ENCODE results near the gene MYPOP. TPM values are rescaled to one million over a fixed set of nuclear protein-coding genes. Genes with fewer than 3 reads are reported as not detected.

Gene MYPOP
- total and polyA plus RNA-seq, 12 donors: 2.1 to 14.3 (median 7.1) TPM

DNA sequence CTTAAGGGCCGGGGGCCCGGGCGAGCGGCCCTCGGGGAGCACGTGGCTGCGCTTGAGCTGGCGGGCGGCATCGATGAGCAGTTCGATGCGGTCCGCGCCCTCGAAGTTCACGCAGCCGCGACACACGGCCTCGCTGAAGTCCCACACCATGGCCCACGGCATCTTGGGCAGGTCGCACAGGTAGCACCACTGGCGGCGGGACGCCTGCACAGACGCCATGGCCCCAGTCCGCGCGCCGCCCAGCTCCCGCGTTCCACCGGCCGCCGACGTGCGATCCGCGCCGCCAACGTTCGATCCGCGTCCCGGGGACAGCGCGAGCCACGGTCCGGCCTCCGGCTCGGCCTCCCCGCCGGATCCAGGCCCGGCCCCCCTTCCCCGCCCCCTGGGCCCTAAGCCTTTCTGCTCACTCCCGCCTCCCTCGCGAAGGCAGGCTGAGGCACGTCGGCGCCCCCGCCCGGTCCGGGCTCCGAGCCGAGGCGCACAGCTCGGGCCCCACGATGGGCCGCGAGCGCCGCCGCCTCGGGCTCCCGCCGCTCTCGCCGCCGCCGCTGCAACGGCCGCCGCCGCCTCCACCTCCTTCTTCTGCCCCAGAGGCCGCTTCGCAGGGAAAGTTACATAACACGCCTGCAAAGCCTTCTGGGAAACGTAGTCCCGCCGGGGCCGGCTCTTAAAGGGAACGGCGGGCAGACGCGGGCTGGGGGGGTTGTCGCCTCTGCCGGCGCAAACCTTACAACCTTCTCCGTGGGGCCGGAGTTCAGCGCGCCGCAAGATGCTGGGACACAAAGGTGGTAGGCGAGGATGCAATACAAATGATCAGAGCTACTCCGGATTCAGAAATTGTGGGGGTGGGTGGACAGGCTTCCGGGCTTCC, 16.6 kb downstream of the MYPOP start, which contains the start of gene IRF2BP1:
IRF2BP1 (minus strand) TSS at position 586 of the 871 bp plus-strand sequence; CDS start at position 219, 367 bp downstream.
- peak; percentile 93 to 96 (median 95) for DNase-seq
- H3K27ac ChIP-seq: peak within 1 kb of the TSS; percentile 64 to 92 (median 88)
- no peaks in the 10 kb centered on the region for H3K9me3 ChIP-seq (replicated peaks in 1 of 3)
- TF ChIP-seq, protein P1, sequence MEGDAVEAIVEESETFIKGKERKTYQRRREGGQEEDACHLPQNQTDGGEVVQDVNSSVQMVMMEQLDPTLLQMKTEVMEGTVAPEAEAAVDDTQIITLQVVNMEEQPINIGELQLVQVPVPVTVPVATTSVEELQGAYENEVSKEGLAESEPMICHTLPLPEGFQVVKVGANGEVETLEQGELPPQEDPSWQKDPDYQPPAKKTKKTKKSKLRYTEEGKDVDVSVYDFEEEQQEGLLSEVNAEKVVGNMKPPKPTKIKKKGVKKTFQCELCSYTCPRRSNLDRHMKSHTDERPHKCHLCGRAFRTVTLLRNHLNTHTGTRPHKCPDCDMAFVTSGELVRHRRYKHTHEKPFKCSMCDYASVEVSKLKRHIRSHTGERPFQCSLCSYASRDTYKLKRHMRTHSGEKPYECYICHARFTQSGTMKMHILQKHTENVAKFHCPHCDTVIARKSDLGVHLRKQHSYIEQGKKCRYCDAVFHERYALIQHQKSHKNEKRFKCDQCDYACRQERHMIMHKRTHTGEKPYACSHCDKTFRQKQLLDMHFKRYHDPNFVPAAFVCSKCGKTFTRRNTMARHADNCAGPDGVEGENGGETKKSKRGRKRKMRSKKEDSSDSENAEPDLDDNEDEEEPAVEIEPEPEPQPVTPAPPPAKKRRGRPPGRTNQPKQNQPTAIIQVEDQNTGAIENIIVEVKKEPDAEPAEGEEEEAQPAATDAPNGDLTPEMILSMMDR (IDR thresholded peaks at IDR 0.05): no peak
- peak; percentile 69 to 90 for TF ChIP-seq POLR2A (IDR thresholded peaks at IDR 0.05)
- H3K4me1 ChIP-seq (replicated peaks in 1 of 2): peaks cover 4 to 41% of the 10 kb centered on the region in 2 donors
- peak within 1 kb of the TSS in 3 of 4 donors; percentile 53 to 81 (median 78) for H3K4me3 ChIP-seq
- no peaks in the 10 kb centered on the region for H3K27me3 ChIP-seq
- intact Hi-C loops (cut with DNase I): no loop called here
- WGBS, 4 donors: 0 to 1% (median 0%) methylated on average over 21 to 107 of the region's 107 CpGs
- peaks cover 0 to 15% of the 10 kb centered on the region in 2 donors for H3K36me3 ChIP-seq (replicated peaks in 1 of 2)

DNA sequence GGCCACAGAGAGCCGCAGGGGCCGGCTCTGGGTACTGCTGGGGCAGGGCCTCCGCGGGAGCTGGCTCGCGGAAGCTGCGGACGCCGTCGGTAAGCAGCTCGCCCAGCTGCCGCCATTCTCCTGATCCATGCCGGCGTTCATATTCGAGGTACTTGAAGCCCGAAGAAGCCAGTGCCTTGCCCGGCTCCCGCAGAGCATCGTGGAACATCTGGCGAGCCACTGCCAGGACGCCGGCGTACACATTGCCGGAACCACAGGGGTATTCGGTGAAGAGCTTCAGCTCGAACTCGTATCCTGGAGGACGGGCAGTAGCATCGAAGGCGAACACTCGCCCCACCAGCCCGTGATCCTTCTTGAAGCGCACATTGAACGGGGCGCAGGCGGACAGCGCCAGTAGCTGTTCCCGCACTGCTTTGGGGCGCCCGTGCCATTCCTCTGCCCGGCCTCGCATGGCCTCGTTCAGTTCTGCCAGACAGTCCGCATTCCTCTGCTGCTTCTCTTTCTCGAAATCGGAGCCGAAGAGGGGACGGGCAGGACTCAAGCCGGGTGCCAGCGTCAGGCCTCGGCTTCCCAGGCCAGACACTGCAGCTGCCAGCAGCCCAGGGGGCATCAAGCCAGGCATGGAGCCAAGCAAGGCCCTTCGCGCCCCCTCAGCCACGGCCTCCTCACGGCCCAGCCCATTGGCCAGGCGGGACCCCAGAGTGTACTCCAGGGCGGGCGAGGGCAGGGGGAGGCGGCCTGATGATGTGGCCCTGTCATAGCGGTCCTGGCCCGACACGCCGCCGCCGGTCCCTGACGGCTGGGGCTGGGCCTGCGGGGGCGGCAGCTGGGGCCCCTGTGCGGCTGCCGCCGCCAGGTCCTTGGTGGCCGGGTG, 17.5 kb downstream of the MYPOP start:
- intact Hi-C loops (cut with DNase I): loop anchor here in 1 of 2 donors (5.0 kb wide), 1 partner anchor 68 kb away; the partner anchor contains the start of gene RSPH6A
- no peaks in the 10 kb centered on the region for H3K9me3 ChIP-seq (replicated peaks in 1 of 3)
- no peak for TF ChIP-seq POLR2A (IDR thresholded peaks at IDR 0.05)
- TF ChIP-seq, protein P1 (IDR thresholded peaks at IDR 0.05): no peak
- DNase-seq: peak in 2 of 7 donors; percentile 47 to 52
- H3K27ac ChIP-seq: peak overlapping the region in 4 of 5 donors; percentile 88 to 92 (median 90)
- peaks cover 4 to 41% of the 10 kb centered on the region in 2 donors for H3K4me1 ChIP-seq (replicated peaks in 1 of 2)
- 59 to 86% (median 70%) methylated on average over 33 to 72 of the region's 72 CpGs for WGBS, 4 donors
- H3K36me3 ChIP-seq (replicated peaks in 1 of 2): peaks cover 0 to 11% of the 10 kb centered on the region in 2 donors
- no peaks in the 10 kb centered on the region for H3K27me3 ChIP-seq
- peak overlapping the region in 3 of 4 donors; percentile 48 to 81 (median 78) for H3K4me3 ChIP-seq

- peaks cover 0 to 9% of the 10 kb centered on the region in 2 donors for H3K36me3 ChIP-seq (replicated peaks in 1 of 2)
- TF ChIP-seq POLR2A (IDR thresholded peaks at IDR 0.05): no peak
- 73 to 86% (median 83%) methylated on average over 5 to 57 of the region's 57 CpGs for WGBS, 4 donors
- no peaks in the 10 kb centered on the region for H3K27me3 ChIP-seq
- intact Hi-C loops (cut with DNase I): loop anchor here in 1 of 2 donors (5.0 kb wide), 1 partner anchor 67 kb away; the partner anchor contains the start of gene RSPH6A
- peaks cover 4 to 41% of the 10 kb centered on the region in 2 donors for H3K4me1 ChIP-seq (replicated peaks in 1 of 2)
- no peaks in the 10 kb centered on the region for H3K9me3 ChIP-seq (replicated peaks in 1 of 3)
- no peak overlapping the region for H3K27ac ChIP-seq
- H3K4me3 ChIP-seq: no peak overlapping the region
- peak in 1 of 7 donors; percentile 43 for DNase-seq
These were observed 18.3 kb downstream of the MYPOP start for GRCh38 chr19:45883881-45884681.

DNA sequence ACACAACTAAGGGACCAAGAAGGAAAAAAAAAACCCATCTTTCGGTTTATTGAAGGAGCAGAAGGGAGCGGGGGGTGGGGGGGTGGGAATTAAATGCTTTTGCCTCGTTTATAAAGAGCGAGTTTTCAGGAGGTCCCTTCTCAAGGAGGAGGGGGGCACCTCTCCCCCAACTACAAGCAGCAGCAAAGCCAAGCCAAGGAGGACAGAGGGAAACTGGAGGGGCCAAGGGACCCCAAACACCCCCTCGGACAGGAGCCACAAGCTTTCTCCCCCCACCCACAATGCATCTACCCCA, 18.9 kb downstream of the MYPOP start:
- DNase-seq: no peak
- H3K27ac ChIP-seq: no peak overlapping the region
- H3K27me3 ChIP-seq: no peaks in the 10 kb centered on the region
- intact Hi-C loops (cut with DNase I): loop anchor here in 1 of 2 donors (5.0 kb wide), 1 partner anchor 66 kb away; the partner anchor contains the start of gene RSPH6A
- peaks cover 0 to 9% of the 10 kb centered on the region in 2 donors for H3K36me3 ChIP-seq (replicated peaks in 1 of 2)
- H3K4me1 ChIP-seq (replicated peaks in 1 of 2): peaks cover 4 to 41% of the 10 kb centered on the region in 2 donors
- 21 to 26% (median 25%) methylated on average over 5 of the region's 5 CpGs for WGBS, 4 donors
- no peaks in the 10 kb centered on the region for H3K9me3 ChIP-seq (replicated peaks in 1 of 3)
- H3K4me3 ChIP-seq: peak overlapping the region in 1 of 4 donors; percentile 52
- TF ChIP-seq, protein P1 (IDR thresholded peaks at IDR 0.05): peak in 2 of 6 experiments; percentile 7 to 42
- no peak for TF ChIP-seq POLR2A (IDR thresholded peaks at IDR 0.05)

Measured in adrenal gland (tissue), 12 donors.